ENCODE data around the gene RPS6KA1. TPM values are rescaled to one million over a fixed set of nuclear protein-coding genes. Genes with fewer than 3 reads are reported as not detected.
A peak's percentile ranks its signal among the peaks of the same experiment; 100 is the strongest.

The RPS6KA1 gene
- polyA plus RNA-seq, 3 donors = 8.9 to 13.9 (median 13.3) TPM

GRCh38 chr1:26546375-26546774 lies 16.8 kb downstream of the RPS6KA1 start:
- H3K27ac ChIP-seq (ENCODE audit: low read depth, low read length) = no peak overlapping the region
- WGBS, 3 donors = 58 to 82% (median 62%) methylated on average over 8 of the region's 8 CpGs

- no peak overlapping the region for H3K27ac ChIP-seq (ENCODE audit: low read depth, low read length)
- WGBS, 3 donors = 94 to 98% (median 94%) methylated on average over 7 of the region's 7 CpGs
These were observed 17.3 kb downstream of the RPS6KA1 start for GRCh38 chr1:26546819-26547218.

GRCh38 chr1:26548841-26549240 lies 19.3 kb downstream of the RPS6KA1 start:
- no peak overlapping the region for H3K27ac ChIP-seq (ENCODE audit: low read depth, low read length)
- 92 to 93% (median 93%) methylated on average over 3 of the region's 3 CpGs for WGBS, 3 donors

- H3K27ac ChIP-seq (ENCODE audit: low read depth, low read length) = no peak overlapping the region
- WGBS, 3 donors = 95 to 99% (median 98%) methylated on average over 3 of the region's 3 CpGs
These were observed 21.4 kb downstream of the RPS6KA1 start for GRCh38 chr1:26550946-26551345.

- no peak overlapping the region for H3K27ac ChIP-seq (ENCODE audit: low read depth, low read length)
- WGBS, 3 donors = 88 to 95% (median 94%) methylated on average over 6 of the region's 6 CpGs
These were observed 23.2 kb downstream of the RPS6KA1 start for GRCh38 chr1:26552720-26553119.

- no peak overlapping the region for H3K27ac ChIP-seq (ENCODE audit: low read depth, low read length)
- WGBS, 3 donors = 64 to 88% (median 71%) methylated on average over 14 of the region's 14 CpGs
These were observed 24.6 kb downstream of the RPS6KA1 start for GRCh38 chr1:26553942-26554682.

- no peak overlapping the region for H3K27ac ChIP-seq (ENCODE audit: low read depth, low read length)
- 94 to 98% (median 98%) methylated on average over 10 of the region's 10 CpGs for WGBS, 3 donors
These were observed 25.2 kb downstream of the RPS6KA1 start for GRCh38 chr1:26554781-26555180.

GRCh38 chr1:26555550-26555981 lies 26.0 kb downstream of the RPS6KA1 start:
- 50 to 81% (median 58%) methylated on average over 11 of the region's 11 CpGs for WGBS, 3 donors
- no peak overlapping the region for H3K27ac ChIP-seq (ENCODE audit: low read depth, low read length)

- H3K27ac ChIP-seq (ENCODE audit: low read depth, low read length) = no peak overlapping the region
- WGBS, 3 donors = 68 to 80% (median 78%) methylated on average over 2 of the region's 2 CpGs
These were observed 26.6 kb downstream of the RPS6KA1 start for GRCh38 chr1:26556111-26556510.

GRCh38 chr1:26557008-26557407 lies 27.4 kb downstream of the RPS6KA1 start:
- H3K27ac ChIP-seq (ENCODE audit: low read depth, low read length) = no peak overlapping the region
- WGBS, 3 donors = 93 to 97% (median 94%) methylated on average over 14 of the region's 14 CpGs

GRCh38 chr1:26558685-26559048 lies 29.1 kb downstream of the RPS6KA1 start:
- 91 to 92% (median 92%) methylated on average over 11 to 13 of the region's 13 CpGs for WGBS, 3 donors
- no peak overlapping the region for H3K27ac ChIP-seq (ENCODE audit: low read depth, low read length)

- no peak overlapping the region for H3K27ac ChIP-seq (ENCODE audit: low read depth, low read length)
- 96 to 97% (median 96%) methylated on average over 3 of the region's 3 CpGs for WGBS, 3 donors
These were observed 30.8 kb downstream of the RPS6KA1 start for GRCh38 chr1:26560403-26560780.

- 77 to 82% (median 80%) methylated on average over 4 of the region's 4 CpGs for WGBS, 3 donors
- no peak overlapping the region for H3K27ac ChIP-seq (ENCODE audit: low read depth, low read length)
These were observed 40.7 kb downstream of the RPS6KA1 start for GRCh38 chr1:26570287-26570686.

GRCh38 chr1:26571381-26571780 lies 41.8 kb downstream of the RPS6KA1 start:
- H3K27ac ChIP-seq (ENCODE audit: low read depth, low read length) = no peak overlapping the region
- 68 to 93% (median 85%) methylated on average over 8 of the region's 8 CpGs for WGBS, 3 donors

GRCh38 chr1:26574018-26574417 lies 44.5 kb downstream of the RPS6KA1 start:
- no peak overlapping the region for H3K27ac ChIP-seq (ENCODE audit: low read depth, low read length)
- 77 to 93% (median 85%) methylated on average over 13 of the region's 13 CpGs for WGBS, 3 donors

GRCh38 chr1:26574719-26575251 lies 45.2 kb downstream of the RPS6KA1 start:
- H3K27ac ChIP-seq (ENCODE audit: low read depth, low read length) = no peak overlapping the region
- 29 to 44% (median 43%) methylated on average over 6 of the region's 6 CpGs for WGBS, 3 donors

GRCh38 chr1:26575348-26575747 lies 45.8 kb downstream of the RPS6KA1 start:
- 89 to 93% (median 91%) methylated on average over 3 of the region's 3 CpGs for WGBS, 3 donors
- H3K27ac ChIP-seq (ENCODE audit: low read depth, low read length) = no peak overlapping the region

- no peak overlapping the region for H3K27ac ChIP-seq (ENCODE audit: low read depth, low read length)
- 77 to 80% (median 78%) methylated on average over 4 of the region's 4 CpGs for WGBS, 3 donors
These were observed 48.6 kb downstream of the RPS6KA1 start for GRCh38 chr1:26578167-26578566.

- 70 to 76% (median 70%) methylated on average over 3 of the region's 3 CpGs for WGBS, 3 donors
- H3K27ac ChIP-seq (ENCODE audit: low read depth, low read length) = peak overlapping the region; percentile 5
These were observed 50.1 kb downstream of the RPS6KA1 start for GRCh38 chr1:26579681-26580111.

- H3K27ac ChIP-seq (ENCODE audit: low read depth, low read length) = no peak overlapping the region
- WGBS, 3 donors = 93 to 96% (median 93%) methylated on average over 6 of the region's 6 CpGs
These were observed 50.6 kb downstream of the RPS6KA1 start for GRCh38 chr1:26580116-26580515.

All from adipose tissue (tissue), 3 donors.